Measurements from ENCODE around the gene RFLNA.
"Not testable (repeated sequence)": the region's sequence is repeated elsewhere in the genome, so short reads cannot be mapped to it uniquely, and the experiment has no call there.

The RFLNA gene

DNA sequence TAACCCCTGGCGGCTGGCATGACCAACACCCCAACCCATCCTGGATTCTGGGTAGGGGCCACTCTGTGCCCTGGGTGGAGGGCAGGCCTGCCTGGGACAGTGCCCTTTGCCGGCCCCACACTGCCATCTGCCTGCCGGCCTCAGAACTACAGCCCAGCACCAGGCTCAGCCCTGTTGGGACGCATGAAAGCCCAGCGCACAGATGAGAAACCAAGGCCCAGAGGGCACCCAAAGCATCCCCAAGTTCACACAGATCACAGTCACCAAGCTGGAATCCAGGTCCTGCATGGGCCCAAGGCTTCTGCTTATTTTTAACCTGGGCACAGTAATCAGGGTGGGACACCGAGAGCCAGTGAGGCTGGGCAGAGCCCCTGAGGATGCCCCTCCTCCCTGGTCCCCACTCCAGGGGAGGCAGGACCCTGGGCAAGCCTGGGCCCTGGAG lies 26.2 kb downstream of the RFLNA start:
- peak; percentile 65 for DNase-seq

DNA sequence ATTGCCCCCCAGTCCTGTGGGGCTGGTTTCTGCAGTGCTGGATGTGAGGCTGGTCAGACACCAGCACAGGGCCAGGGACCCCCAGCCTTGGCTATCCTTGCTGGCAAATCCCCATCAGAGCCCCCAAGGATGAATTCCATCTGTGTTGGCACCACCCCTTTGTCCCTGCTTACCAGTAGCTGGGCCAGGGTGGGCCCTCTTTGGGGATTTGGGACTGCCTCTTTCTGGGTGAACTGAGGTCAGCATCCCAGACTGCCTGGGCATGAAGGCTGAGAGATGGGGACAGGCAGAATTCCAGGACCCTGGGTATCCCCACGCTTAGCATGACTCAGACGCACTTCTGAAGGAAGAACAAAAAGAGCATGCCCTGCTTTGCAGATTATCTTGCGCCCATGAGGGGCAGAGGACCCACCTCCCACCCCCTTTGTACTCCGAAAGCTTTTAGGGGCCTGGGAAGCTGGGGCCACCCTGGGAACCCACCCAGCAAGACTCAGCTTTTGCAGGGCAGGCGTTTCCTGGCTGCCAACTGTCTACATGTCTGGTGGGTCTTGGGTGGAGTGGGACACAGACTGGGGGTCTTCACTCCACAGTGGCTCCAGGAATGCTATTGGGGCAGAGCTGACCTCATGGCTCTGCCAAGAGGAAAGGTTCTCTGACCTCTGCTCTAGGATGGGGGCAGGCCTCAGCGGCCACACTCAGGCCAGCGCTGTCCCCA lies 26.8 kb downstream of the RFLNA start:
- peak; percentile 62 for DNase-seq

DNA sequence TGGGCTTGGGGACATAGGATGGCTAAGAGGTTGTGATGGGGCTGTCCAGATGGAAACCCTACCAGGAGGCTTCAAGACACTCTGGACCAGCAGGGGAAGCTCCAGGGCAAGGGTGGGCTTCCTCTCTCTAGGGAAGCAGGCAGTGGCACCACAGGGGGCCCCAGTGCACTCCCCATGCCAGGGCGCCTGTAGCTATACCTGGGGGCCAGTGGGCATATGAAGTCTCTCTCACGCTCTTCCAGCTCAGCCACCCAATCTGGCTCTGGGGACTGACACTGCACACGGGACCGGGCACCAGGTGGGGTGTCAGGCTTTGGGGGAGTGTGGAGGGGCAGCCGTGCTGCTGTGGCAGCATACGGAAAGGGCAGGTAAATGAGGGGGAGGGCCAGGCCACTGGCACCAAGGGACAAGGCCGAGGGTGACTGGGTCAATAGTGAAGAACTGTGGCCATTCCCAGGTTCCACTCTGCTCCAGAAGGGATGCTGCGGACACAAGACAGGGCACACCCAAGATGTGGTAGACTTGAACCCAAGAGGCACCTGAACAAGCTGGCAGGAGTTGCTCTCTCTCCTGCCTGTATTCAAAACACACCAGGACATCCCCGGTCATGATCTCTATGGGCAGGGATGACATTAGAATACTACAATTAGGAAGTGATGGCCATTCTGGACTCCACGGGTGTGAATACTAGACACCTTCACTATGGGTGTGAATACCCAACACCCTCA lies 27.5 kb downstream of the RFLNA start:
- DNase-seq: peak; percentile 40

DNA sequence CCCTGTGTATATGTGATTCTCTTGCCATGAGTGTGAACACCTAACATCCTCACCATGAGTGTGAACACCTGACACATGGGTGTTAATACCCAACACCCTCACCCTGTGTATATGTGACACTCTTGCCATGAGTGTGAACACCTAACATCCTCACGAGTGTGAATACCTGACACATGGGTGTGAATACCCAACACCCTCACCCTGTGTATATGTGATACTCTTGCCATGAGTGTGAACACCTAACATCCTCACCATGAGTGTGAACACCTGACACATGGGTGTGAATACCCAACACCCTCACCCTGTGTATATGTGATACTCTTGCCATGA lies 28.1 kb downstream of the RFLNA start:
- DNase-seq: not testable (repeated sequence)

DNA sequence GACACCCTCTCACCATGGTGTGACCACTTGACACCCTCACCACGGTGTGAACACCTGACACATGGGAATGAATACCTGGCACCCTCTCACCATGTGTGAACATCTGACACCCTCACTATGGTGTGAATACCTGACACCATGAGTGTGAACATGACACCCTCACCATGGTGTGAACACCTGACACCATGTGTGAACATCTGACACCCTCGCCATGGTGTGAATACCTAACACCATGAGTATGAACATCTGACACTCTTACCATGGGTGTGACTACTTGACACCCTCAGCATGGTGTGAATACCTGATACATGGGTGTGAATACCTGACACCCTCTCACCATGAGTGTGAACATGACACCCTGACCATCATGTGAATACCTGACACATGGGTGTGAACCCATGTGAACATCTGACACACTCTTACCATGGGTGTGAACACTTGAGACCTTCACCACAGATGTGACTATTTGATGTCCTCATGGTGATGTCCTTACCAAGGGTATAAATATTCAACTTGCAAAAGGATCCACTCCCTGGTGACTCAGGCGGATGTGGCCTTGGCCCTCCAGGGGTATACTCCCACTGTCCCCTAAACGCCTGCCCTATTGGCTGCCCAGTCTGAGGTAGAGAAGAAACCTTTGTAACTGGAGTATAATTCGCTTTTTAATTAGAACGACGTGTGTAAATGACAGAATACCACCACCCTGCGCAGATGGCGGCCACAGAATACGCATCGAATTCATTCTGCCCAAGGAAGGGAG lies 29.1 kb downstream of the RFLNA start:
- DNase-seq: no peak

DNA sequence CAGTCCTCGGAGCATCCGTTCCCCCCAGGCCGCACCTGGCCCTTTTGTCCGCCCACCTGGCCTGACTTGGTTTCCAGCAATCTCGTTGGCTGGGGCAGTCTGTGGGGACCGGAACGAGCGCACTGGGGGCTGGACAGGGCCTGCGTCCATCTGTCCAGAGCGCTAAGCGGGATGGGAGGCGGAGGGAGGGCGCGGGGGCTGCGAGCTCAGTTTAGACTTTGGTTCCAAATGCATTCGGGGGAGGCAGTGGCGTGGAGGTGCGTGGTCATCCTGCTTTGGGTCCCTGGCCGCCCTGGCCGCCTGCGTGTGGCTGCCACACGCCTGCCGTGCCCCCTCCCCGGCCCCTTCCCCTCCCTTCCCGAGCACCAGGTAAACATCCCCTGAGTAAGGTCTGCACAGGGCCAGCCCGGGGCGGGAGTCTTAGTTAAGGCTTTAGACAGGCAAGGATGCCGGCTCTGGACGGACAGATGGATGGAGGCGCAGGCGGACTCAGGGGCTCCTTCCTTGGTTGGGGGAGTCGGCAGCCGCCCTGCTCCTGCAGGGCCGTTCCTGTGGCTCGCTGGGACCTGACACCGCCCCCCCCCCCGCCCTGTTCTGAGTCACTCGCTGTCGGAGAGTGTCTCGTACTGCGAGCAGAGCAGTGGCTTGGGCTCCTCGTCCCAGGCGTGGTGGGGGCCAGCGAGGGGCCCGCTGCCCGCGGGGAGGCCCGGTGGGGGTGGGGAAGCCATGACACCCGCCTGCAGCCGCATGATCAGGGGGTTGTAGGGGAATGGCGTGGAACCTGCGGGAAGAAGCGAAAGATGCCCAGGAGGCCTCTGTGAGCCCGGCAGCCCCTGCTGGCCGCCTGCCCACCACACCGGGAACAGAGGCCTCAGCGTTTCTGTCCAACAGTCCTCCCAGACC lies 30.2 kb downstream of the RFLNA start:
- no peak for DNase-seq

DNA sequence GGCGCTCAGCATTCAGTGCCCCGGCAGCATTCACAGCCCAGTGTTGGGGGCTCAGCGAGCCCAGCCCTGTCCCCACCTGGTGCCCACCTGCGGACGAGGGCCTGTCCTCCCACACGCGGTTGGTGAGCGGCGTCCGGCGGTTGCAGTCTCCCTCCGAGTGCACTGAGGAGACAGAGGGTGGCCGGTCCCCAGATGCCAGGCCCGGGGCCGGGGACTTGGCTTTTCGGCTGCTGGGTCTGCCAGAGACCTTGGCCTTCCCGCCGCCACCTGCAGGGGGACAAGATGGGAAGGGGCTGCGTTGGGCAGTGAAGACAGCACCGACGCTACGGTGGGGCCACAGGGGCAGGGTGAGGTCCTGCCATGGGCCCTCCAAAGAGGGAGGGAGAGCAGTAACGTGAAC lies 31.2 kb downstream of the RFLNA start:
- DNase-seq: no peak

DNA sequence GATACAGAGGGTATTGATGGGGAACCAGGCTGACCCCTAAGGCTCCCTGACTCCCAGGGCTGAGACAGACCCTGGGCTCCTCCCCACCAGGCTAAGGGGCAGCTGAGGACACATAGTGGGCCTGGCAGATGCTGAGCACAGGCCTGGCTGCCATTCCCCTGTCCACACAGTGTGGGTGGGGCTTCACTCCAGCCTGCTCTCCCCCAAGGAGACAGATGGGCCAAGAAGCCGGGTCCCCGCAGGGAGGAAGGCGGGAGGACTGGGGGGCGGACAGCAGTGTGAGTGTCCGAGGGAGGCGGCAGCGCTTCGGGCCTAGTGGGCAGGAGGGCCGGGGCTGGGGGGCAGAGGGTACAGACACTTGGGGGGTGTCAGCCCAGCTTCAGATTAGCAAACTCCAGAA lies 32.0 kb downstream of the RFLNA start:
- no peak for DNase-seq

DNA sequence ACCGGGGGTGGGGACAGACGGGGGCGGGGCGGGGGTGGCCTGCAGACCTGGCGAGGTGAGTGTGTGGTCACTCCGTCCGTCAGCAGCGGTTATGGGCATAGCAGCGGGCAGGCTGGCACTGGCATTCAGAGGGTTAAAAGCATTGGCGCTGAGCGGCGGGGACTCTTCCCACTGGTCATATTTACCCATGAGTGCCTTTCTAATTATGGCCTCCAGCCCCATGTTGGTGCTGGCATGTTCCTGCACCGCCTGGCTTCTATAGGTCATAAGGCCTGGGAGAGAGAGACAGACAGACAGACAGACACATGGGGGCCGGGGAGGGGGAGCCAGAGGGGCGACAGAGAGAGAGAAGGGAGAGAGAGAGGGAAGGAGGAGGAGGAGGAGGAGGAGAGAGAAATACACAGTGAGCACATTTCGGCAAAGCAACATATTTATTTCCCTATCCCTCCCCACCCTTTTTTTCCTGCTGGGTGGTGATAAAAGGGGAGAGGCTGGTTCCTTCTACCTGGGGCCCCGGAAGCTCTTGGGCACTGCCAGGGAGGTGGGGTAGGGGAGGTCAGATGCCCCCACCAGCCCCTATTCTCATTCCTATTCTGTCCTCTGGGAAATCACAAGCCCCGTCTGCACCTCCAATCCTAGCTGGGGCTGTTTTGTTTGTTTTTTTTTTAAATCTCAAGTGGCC lies 32.6 kb downstream of the RFLNA start:
- no peak for DNase-seq

DNA sequence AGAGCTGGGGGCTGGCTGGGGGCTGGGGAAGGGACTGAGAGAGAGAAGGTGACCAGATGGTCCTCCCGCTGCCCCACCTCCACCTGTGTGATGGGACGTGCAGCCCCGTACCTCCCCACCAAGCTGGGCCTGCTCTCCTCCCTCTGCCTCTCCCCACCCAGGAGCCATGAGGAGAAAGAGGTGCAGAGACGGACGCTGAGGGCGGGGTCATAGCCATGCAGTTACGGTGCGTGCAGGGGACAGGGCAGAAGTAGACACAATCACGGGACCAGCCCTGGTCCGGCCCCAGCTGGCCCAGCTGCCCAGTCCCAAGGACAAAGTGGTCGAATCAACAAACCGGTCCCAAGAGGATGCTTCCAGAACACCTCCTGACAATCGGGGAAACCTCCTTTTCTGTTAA lies 33.2 kb downstream of the RFLNA start:
- DNase-seq: no peak

DNA sequence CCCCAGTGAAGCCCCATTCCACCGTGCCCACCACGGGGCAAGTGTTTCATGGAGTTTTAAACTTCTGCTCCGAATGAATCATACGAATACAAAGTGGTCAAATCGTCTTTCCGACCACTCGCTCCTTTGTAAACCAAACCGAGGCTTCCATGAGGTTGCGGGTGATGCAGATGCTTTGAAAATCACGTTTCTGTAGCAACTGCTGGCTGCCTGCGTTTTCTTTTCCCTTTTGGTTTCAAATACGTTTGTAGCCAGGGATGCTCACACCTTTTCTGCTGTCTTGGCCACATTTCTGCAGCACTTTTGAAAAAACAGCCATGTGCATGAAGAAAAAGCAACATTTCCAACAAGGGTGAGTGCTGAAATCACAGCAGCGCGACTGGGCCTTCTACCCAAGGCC lies 33.7 kb downstream of the RFLNA start:
- no peak for DNase-seq

DNA sequence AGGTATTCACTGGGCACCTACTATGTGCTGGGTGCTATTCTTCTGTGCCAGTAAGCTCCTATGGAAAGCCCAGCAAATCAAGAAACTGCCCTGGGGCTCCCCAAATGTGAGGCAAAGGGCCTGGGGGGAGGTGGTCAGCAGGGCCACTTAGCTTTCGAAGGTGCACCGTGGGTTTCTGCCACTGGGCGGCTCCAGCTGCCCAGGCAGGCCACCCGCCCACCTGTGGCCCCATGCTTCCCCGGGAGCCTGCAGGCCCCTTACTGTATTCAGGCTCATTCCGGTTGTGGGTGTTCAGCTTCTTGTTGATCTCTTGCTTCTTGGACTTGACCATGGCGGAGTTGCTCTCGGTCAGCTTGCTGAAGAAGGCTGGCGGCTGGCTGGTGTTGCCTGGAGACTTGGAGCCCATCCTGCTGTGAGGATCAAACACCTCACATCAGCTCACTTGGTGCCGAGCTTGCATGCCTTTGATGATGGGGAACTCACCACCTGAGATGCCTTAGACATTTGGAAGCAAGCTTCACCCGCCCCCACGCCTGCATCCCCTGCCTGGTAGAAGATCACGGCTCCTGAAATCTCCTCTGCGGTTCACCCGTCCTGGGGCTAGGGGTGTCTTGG lies 37.3 kb downstream of the RFLNA start:
- no peak for DNase-seq

DNA sequence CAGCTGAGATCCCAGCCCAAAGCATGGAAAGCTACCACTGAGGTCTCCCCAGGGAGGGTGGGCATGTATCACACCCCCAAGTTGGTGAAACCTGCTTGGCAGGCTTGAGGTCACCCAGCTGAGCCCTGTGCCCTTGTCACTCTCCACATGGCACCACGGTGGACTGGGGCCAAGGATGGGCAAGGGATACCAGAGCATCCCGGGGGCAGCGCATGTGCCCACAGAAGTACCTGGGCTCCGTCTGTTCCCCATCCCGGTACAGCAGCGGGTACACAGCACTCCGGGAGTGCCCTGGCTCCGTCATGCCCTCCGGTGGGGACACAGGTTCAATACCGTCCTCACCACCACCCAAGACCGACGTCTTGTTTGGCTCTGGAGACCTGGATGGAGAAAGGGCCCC lies 38.0 kb downstream of the RFLNA start:
- no peak for DNase-seq

DNA sequence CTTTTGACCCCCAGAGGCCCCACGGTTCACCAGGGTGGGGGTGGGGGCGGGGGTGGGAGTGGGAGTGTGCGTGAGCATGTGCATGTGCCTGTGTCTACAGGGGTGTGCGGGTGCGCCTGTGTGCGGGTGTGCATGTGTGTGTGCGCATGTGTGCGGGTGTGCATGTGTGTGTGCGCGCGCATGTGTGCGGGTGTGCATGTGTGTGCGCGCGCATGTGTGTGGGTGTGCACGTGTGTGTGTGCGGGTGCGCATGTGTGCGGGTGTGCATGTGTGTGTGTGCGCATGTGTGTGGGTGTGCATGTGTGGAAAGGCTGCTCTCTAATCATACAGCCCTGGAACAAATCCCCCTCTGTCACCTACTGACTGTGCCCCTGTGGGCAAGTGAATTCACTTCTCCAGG lies 38.8 kb downstream of the RFLNA start:
- no peak for DNase-seq

DNA sequence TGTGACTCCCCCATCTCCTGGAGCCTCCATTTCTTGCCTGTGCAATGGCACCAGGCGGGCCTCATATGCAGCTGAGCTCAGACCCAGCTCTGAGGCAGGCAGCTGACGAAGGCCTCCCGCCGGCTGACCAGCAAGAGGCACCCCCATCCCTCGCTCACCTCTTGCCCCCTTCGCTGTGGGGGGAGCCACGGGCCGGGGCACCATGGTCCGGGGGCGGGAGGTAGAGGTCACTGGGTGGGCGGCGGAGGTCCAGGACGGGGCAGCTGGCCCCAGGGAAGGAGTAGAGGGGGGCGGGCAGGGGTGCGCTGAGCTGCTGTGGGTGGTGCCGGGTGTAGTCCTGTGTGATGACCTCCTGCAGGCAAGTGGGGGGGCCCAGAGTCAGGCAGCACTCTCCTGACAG lies 39.4 kb downstream of the RFLNA start:
- DNase-seq: no peak

DNA sequence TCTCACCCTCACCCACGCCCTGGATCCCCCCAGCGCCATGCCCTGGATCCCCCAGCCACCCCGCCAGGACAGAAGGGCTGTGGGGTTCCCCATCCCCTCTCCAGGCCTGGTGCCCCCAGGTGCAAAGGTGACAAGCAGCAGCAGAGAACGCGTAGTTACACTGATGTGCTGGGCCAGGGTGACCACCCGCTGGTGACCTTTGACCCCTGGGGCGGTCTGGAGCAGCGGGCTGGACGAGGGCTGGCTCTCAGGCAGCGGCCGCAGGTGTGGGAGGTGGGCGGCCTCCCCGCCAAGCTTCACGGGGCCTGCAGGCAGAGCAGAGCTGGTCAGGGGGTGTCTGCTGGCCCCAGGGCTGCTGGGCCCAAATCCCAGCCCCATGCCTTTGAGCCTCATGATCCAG lies 40.1 kb downstream of the RFLNA start:
- DNase-seq: no peak

DNA sequence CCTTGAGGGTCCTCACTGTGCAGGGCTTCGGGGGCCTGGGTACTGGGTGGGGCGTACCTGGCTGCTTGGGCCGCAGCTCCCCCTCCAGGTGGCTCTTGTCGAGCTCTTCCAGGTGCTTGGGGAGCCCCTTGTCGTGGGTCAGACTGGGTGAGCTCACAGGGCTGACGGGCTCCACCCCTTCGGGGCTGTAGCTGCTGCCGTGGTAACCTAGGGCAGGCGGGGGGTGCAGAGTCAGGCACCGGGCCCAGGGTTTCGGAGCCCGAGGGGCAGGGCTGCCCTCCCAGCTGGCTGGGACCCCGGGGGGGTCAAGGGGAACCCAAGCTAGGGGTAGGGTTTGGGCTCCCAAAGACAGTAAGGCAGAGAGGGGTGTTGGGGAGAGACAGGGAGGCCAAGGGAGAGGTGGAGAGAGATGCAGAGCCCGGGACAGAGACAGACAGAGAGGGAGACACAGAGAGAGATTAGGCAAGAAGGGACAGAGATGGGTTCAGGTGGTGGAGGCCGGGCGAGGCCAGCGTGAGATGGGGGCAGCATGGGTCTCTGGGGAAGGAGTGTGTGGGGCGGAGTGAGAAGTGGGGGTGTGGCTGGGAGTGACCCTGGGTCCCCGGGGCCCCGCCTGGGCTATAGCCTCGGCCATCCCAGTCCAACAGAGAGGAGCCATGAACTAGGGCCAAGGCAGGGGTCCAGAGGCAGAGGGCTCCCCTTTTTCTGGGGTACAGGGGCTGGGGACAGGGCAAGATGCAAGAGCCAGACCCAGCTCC lies 40.7 kb downstream of the RFLNA start:
- no peak for DNase-seq

DNA sequence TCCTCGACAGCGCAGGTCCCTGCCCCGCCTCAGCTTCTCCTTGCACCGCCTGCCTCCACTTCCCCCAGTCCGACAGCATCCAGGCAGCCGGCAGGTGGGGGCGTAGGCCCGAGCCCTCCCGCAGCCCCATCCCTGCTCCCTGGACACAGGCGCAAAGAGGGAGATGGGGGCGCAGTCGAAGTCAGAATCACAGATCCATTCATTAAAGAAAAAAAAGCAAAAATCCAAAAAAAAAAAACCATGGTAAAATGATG lies 41.2 kb downstream of the RFLNA start:
- DNase-seq: no peak

DNA sequence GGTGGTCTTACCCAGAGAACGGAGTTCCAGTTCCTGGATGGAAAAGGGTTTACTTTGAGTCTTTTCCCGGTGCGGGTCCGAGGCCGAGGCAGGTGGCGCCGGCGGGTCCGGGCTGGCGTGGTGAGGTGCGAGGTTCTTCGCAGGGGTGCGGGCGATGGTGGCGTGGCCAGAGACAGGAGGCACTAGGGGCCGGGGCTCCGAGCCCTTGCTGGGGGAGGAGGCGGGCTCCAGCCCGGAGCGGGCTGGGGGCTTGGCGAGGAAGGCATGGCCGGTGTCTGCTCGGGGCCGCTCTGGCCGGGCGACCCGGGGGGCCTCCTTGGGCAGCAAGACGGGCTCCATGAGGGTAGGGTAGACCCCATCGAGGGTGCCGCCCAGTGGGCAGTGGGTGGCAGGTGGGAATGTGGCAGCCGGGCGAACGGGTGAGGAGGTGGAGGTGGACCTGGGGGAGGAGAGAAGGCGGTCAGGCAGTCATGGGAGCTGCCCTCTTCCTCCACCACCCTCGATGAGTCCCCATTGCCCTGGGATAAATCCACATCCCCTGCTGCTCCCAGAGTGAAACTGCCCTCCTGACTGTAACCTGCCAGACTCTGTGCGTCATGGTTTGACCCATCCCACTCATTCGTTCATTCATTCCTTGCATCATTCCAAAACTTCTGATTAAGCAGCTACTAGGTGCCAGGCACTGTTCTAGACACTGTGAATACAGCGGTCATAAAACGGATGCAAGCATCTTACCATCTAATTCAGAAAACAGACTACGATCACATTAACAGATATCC lies 42.0 kb downstream of the RFLNA start:
- no peak for DNase-seq

DNA sequence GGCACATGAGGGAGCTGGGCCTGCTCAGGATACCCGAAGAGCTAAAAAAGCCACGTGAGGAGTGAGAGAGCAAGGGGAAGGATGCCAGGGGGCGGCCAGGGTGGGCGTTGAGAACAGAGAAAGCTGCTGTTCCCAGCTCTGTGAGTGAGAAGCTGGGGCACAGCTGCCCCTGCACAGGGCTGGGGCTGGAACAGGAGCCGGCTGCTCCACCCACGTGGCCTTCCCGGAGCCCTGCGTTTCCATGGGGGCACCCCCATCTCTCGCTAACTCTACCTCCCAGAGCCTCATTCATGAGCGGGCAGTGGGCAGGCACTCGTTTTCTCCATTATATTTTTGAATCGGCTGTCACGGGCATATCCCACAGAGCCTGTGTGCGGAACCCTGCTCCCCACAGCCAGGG lies 42.7 kb downstream of the RFLNA start:
- no peak for DNase-seq
